Hepatocyte (in vitro differentiated cells): Measurements from ENCODE around the gene SVIL.

Experiments
- CTCF ChIP-seq: fragments of 200-600 bp; sonication (generic); IDR thresholded peaks from 2 replicates; pipeline ENCODE4 v1.5.1; 2016; ENCODE audit warnings: antibody characterized with exemption, mild to moderate bottlenecking; ENCODE audit not compliant: poor library complexity
- EZH2 ChIP-seq: fragments of 200-600 bp; sonication (generic); IDR thresholded peaks from 2 replicates; pipeline ENCODE4 v1.6.1; 2016; ENCODE audit warnings: antibody characterized with exemption, mild to moderate bottlenecking, borderline replicate concordance
- EZH2phosphoT487 ChIP-seq: fragments of 200-600 bp; sonication (generic); IDR thresholded peaks from one replicate; pipeline ENCODE4 v1.6.1; 2018; ENCODE audit warnings: antibody characterized with exemption, mild to moderate bottlenecking, low read depth, moderate library complexity; ENCODE audit not compliant: unreplicated experiment, severe bottlenecking

- TF ChIP-seq CTCF = no peak
- no peak for TF ChIP-seq EZH2
- no peak for TF ChIP-seq EZH2phosphoT487
Measured at GRCh38 chr10:29649561-29650551, 15.1 kb upstream of the SVIL start.
